ENCODE data around the gene PER2. TPM values are rescaled to one million over a fixed set of nuclear protein-coding genes. Genes with fewer than 3 reads are reported as not detected.
A peak's percentile ranks its signal among the peaks of the same experiment; 100 is the strongest.

The PER2 gene
- total RNA-seq, 1 donor: 10.8 TPM

GRCh38 chr2:238265605-238266004 lies 22.8 kb downstream of the PER2 start:
- no peak for TF ChIP-seq CTCF (IDR thresholded peaks at IDR 0.05; ENCODE audit: insufficient read depth, low read length)

DNA sequence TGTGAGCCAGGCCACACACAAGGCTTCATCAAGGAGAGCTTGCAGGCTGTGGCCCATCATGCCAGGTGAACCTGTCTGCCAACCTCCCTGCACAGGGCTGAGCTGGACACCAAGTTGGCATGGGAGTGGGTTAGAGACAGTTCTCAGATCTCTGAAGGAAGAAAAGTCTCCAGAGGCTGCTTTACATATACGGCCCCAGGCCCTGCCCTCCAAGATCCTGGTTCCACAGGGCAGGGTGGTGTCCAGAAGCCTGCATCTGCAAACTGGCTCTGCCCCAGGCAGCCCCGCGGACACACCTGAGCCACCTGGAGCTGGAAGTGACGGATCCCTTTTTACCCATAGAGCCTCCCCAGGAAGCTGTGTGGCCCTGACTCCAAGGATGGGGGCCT lies 24.3 kb downstream of the PER2 start:
- no peak overlapping the region for H3K4me3 ChIP-seq (ENCODE audit: low read depth, low read length)
- no peak for DNase-seq (ENCODE audit: low read depth)
- TF ChIP-seq CTCF (IDR thresholded peaks at IDR 0.05; ENCODE audit: insufficient read depth, low read length): no peak

More at GRCh38 chr2:238265605-238266004, 22.8 kb downstream of the PER2 start:
- DNase-seq (ENCODE audit: low read depth): no peak
- H3K4me3 ChIP-seq (ENCODE audit: low read depth, low read length): no peak overlapping the region

DNA sequence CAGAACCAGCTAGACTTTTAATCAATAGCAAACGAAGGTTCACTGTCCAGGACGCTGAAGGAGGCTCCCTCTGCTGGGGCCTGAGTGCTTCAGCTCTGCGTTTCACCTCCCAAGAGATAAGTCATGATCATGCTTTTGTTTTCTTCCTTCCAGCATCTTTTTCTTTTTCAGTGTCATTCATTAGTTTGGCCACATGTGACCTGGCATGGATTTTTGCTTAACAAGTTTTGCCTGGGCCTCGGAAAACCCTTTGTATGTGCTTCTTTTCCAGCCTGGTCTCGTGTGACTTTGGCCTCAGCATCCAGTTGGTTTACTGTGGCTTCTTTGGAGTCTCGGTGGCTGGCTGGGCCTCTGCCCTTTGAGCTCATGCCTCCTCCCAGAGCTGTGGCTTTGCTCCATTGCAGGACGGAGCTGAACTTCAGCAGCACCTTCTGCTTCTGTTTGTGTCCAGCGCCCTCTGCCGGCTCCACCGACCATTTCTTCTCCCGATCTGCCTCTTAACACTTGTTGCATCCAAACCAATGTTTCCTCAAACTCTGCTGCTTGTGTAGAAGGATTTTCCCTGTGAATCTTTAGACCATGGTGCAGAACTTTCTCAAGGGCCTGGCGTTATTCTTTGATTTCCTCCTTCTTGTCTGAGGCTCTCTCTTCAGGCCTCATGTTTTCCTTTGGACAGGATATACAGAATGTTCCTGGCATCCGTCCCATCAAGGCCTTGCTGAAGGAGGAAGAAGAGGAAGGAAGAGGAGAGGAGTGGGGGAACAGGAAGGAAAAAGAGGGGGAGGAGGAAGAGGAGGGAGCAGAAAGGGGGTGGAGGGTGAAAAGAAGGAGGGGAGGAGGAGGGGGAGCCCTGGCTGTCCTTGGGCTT lies 25.0 kb downstream of the PER2 start:
- no peak overlapping the region for H3K4me3 ChIP-seq (ENCODE audit: low read depth, low read length)
- TF ChIP-seq CTCF (IDR thresholded peaks at IDR 0.05; ENCODE audit: insufficient read depth, low read length): peak; percentile 82
- peak; percentile 96 for DNase-seq (ENCODE audit: low read depth)

- DNase-seq (ENCODE audit: low read depth): no peak
- H3K4me3 ChIP-seq (ENCODE audit: low read depth, low read length): no peak overlapping the region
- TF ChIP-seq CTCF (IDR thresholded peaks at IDR 0.05; ENCODE audit: insufficient read depth, low read length): no peak
These were observed 25.8 kb downstream of the PER2 start for GRCh38 chr2:238262496-238263122.

DNA sequence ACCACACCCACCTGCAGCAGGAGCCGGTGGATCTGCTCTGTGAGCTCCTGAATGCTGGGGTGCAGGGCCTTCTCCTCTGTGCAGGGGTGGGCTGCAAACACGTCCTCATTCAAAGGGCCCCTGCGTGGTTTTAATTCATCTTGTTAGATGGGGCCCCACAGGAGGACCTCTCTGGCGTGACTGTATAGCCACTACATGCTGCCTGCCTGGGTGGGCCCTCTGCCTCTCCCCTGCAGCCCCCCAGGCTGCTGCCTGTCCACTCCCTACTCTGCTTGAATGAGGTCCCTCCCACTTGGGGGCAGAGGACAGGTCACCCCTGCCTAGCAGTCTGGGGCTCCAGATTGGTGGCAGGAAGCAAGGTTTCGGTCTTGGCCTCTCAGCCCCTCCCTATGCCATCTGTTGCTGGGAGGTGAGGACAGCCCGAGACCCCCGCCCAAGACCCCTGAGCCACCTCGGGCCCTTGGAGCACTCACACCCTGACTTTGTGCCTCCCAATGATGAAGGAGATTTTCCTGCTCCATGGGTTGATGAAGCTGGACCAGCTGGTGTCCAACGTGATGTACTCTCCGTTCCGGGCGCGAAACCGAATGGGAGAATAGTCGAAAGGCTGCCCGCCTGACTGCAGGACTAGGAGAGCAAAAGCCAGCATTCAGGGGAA lies 26.6 kb downstream of the PER2 start:
- no peak for DNase-seq (ENCODE audit: low read depth)
- H3K4me3 ChIP-seq (ENCODE audit: low read depth, low read length): no peak overlapping the region
- TF ChIP-seq CTCF (IDR thresholded peaks at IDR 0.05; ENCODE audit: insufficient read depth, low read length): no peak

GRCh38 chr2:238260883-238261282 lies 27.5 kb downstream of the PER2 start:
- no peak for TF ChIP-seq CTCF (IDR thresholded peaks at IDR 0.05; ENCODE audit: insufficient read depth, low read length)
- DNase-seq (ENCODE audit: low read depth): no peak
- H3K4me3 ChIP-seq (ENCODE audit: low read depth, low read length): no peak overlapping the region

Data from fibroblast of the aortic adventitia (primary cell).